ENCODE measurements around the gene RPL22.

Gene RPL22

GRCh38 chr1:6180707-6181311, 18.6 kb downstream of the RPL22 start:
- ATAC-seq: no peak
- TF ChIP-seq TCF4 (CRISPR knock-in tag; IDR thresholded peaks at IDR 0.05; ENCODE audit: borderline replicate concordance) (no peak), ZNF8 (CRISPR knock-in tag; IDR thresholded peaks at IDR 0.05) (no peak), CSRNP3 (CRISPR knock-in tag; IDR thresholded peaks at IDR 0.05) (no peak), TSHZ2 (CRISPR knock-in tag; IDR thresholded peaks at IDR 0.05) (no peak), PPARA (CRISPR knock-in tag; IDR thresholded peaks at IDR 0.05; ENCODE audit: borderline replicate concordance) (no peak), PATZ1 (CRISPR knock-in tag; IDR thresholded peaks at IDR 0.05; ENCODE audit: borderline replicate concordance) (no peak)

GRCh38 chr1:6180268-6180706, 19.1 kb downstream of the RPL22 start, which contains the start of gene CHD5:
CHD5 (minus strand) TSS chr1:6180321; CDS start chr1:6180023, 298 bp downstream.
- TF ChIP-seq CSRNP3 (CRISPR knock-in tag; IDR thresholded peaks at IDR 0.05) (no peak), RARB (CRISPR knock-in tag; IDR thresholded peaks at IDR 0.05) (no peak), PPARA (CRISPR knock-in tag; IDR thresholded peaks at IDR 0.05; ENCODE audit: borderline replicate concordance) (no peak), ISL1 (CRISPR knock-in tag; IDR thresholded peaks at IDR 0.05) (no peak), SNAI2 (CRISPR knock-in tag; IDR thresholded peaks at IDR 0.05) (no peak), ZFP3 (CRISPR knock-in tag; IDR thresholded peaks at IDR 0.05) (no peak), BACH2 (CRISPR knock-in tag; IDR thresholded peaks at IDR 0.05; ENCODE audit: borderline replicate concordance) (no peak), ZNF70 (CRISPR knock-in tag; IDR thresholded peaks at IDR 0.05) (no peak), ZC3H10 (CRISPR knock-in tag; IDR thresholded peaks at IDR 0.05) (no peak), CSDC2 (CRISPR knock-in tag; IDR thresholded peaks at IDR 0.05) (no peak), PATZ1 (CRISPR knock-in tag; IDR thresholded peaks at IDR 0.05; ENCODE audit: borderline replicate concordance) (no peak), ARNTL (CRISPR knock-in tag; IDR thresholded peaks at IDR 0.05; ENCODE audit: borderline replicate concordance, low read depth) (no peak), TOX (CRISPR knock-in tag; IDR thresholded peaks at IDR 0.05; ENCODE audit: borderline replicate concordance) (no peak), TCF4 (CRISPR knock-in tag; IDR thresholded peaks at IDR 0.05; ENCODE audit: borderline replicate concordance) (no peak), POU6F1 (CRISPR knock-in tag; IDR thresholded peaks at IDR 0.05; ENCODE audit: borderline replicate concordance, low read depth) (no peak), OSR1 (CRISPR knock-in tag; IDR thresholded peaks at IDR 0.05) (no peak)
- no peak for ATAC-seq
